GM21825 (cell line): ENCODE measurements around the gene GPR179.
"Not testable (repeated sequence)": the region's sequence is repeated elsewhere in the genome, so short reads cannot be mapped to it uniquely, and the experiment has no call there.

ENCODE experiments used
- ATAC-seq: cut with Tn5 transposase; IDR thresholded peaks from one replicate; pipeline ENCODE4 v1.9.1; 2021; ENCODE audit warnings: mild to moderate bottlenecking, moderate library complexity; ENCODE audit not compliant: unreplicated experiment

GPR179 gene

GRCh38 chr17:38324141-38324697, 19.5 kb downstream of the GPR179 start:
- ATAC-seq = no peak

- no peak for ATAC-seq
Observed at GRCh38 chr17:38322897-38323296, 20.9 kb downstream of the GPR179 start.

- no peak for ATAC-seq
Observed at GRCh38 chr17:38322156-38322779, 21.5 kb downstream of the GPR179 start.

- ATAC-seq = no peak
Observed at GRCh38 chr17:38320482-38320881, 23.3 kb downstream of the GPR179 start.

GRCh38 chr17:38317081-38317480, 26.7 kb downstream of the GPR179 start:
- ATAC-seq = no peak

GRCh38 chr17:38315497-38315896, 28.3 kb downstream of the GPR179 start:
- no peak for ATAC-seq

- peak; percentile 87 for ATAC-seq
Observed at GRCh38 chr17:38296834-38297517, 46.8 kb downstream of the GPR179 start, which contains the start of gene MRPL45. MRPL45 (plus strand) TSS chr17:38297168; CDS start chr17:38297184, 16 bp downstream.

- ATAC-seq = not testable (repeated sequence)
Observed at GRCh38 chr17:38295602-38296365, 48.0 kb downstream of the GPR179 start.

- not testable (repeated sequence) for ATAC-seq
Observed at GRCh38 chr17:38289760-38290159, 54.0 kb downstream of the GPR179 start.

- not testable (repeated sequence) for ATAC-seq
Observed at GRCh38 chr17:38288217-38288827, 55.4 kb downstream of the GPR179 start.

- peak; percentile 61 for ATAC-seq
Observed at GRCh38 chr17:38286501-38287091, 57.2 kb downstream of the GPR179 start.

- not testable (repeated sequence) for ATAC-seq
Observed at GRCh38 chr17:38285994-38286393, 57.8 kb downstream of the GPR179 start.
